Measurements from ENCODE around the gene KCNQ2.

The KCNQ2 gene

GRCh38 chr20:63403403-63404105 lies 68.9 kb downstream of the KCNQ2 start:
- DNase-seq, result no peak

- DNase-seq, result no peak
Measured at GRCh38 chr20:63402860-63403220, 69.6 kb downstream of the KCNQ2 start.

GRCh38 chr20:63402181-63402859 lies 70.1 kb downstream of the KCNQ2 start:
- no peak for DNase-seq

GRCh38 chr20:63401384-63402110 lies 70.9 kb downstream of the KCNQ2 start:
- no peak for DNase-seq

DNA sequence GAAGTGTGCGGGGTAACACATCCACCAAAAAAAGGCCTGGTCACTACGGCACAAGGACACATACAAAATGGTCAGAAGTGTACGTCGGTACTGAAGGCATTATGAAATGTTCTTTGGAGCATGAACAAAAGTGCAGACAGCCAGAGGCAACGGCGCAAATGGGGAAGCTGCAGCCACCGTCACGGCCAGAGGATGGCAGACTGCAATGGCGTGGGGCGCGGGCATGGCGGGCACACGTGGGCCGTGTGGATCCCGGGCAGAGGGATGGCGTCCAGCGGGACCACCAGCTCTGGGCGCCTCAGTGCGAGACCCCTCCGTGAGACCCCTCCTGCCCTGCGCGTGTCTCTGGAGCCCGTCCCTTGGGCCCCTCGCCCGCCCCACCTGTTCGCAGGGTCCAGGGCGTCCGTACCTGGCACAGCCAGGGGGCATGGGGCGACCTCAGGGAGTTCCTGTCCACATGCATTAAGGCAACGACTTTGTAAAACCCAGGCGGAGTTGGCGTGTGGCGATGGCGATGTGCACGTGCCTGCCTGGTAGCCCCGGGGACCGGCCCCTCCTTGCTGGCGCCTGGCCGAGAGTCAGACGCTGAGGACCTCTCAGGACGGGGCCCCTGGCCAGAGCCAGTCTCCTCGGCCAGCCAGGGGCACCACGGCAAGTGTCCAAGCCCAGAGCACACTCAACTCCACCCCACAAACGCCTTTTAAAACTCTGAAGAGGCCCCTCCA lies 71.8 kb downstream of the KCNQ2 start:
- DNase-seq, result no peak

DNA sequence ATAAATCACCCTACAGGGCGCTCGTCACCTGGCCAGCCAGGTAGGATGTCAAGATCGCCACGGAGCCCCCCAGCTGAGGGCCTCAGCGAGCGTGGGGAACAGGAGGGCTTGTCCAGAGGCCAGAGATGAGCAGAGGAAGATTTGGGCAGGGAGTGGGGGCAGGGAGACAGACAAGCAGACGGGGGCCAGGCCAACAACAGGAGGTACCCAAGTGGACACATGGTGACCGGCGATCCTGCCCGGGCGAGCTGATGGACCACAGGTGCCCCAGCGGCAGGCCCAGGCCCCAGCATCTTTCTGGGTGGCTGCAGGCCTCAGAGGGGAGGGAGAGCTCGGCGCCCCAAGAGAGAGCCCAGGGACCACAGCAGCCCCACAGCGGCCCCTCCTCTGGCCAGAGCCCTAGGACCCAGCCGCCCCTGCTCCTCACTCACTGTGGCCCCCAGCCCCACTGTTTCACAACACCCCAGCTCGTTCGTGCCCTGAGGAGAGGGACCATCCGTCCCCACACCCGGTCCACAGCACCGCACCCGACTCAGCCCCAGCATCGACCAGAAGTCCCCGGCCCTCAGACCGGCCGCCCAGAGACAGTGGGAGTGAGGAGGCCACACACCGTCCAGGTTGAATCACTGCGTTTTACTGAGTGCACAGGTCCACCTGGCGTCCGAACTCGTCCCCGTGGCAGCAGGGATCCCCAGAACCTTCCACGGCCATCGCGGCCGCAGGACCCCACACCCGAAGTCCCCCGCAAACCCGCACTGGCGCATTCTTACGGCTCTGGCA lies 72.7 kb downstream of the KCNQ2 start:
- no peak for DNase-seq

DNA sequence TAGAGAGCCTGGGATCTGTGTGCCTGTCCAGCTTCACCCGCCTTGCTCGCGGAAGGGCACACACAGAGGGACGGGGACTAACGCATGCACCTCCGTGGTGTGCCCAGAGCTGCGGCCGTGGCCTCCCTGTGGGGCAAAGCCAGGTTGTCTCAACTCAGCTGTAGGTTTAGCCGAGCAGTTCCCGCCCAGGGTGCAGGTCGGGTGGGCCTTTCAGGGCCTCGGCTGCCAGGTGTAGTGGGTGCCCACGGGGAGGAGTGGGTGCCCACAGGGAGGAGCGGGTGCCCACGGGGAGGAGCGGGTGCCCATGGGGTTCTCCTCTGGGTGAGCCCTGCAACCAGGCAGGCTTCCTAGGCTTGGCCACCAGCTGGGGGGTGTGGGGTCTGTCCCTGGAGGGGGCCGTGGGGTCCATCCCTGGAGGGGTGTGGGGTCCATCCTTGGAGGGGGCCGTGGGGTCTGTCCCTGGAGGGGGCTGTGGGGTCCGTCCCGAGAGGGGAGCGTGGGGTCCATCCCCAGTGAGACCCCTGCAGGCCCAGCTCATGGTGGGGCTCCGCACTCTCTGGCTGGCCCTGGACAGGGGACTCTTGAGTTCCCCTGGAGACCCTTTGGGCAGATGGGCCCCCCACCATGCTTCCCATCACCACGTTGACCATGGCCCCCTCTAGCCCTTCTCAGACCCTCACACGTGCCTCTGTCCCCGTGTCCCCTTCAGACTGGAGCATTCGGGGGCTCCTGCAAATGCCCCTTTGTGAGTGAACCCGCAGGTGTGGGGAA lies 73.5 kb downstream of the KCNQ2 start:
- DNase-seq, result no peak

GRCh38 chr20:63397946-63398450 lies 74.5 kb downstream of the KCNQ2 start:
- DNase-seq, result no peak

DNA sequence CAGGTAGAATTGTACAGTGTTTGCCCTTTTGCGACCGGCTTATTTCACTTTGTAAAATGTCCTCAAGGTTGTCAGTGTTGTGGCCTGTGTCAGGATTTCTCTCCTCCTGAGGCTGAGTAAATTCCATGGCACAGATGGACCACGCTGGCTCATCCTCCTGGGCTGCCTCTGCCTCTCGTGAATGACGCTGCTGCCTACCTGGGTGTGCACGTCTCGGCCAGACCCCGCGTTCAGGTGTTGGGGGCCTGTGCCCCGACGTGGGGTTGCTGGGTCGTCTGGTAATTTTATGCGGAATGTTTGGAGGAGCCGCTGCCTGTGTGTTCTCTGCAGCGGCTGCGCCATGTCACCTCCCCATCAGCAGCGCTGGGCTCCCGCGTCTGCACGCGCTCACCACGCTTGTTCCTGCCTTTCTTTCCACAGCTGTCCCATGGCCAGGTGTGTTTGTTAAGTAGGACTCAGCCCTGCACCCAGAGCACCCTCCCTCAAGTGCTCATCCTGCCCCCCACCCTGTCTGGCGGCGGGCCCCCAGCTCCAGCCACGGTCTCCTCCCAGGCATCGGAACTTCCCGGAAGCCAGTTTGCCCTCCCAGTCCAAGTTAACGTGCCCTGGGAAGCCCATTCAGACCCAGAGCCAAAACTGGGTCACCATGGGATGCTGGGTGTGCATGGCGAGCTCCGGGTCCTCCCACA lies 75.2 kb downstream of the KCNQ2 start:
- DNase-seq, result no peak

DNA sequence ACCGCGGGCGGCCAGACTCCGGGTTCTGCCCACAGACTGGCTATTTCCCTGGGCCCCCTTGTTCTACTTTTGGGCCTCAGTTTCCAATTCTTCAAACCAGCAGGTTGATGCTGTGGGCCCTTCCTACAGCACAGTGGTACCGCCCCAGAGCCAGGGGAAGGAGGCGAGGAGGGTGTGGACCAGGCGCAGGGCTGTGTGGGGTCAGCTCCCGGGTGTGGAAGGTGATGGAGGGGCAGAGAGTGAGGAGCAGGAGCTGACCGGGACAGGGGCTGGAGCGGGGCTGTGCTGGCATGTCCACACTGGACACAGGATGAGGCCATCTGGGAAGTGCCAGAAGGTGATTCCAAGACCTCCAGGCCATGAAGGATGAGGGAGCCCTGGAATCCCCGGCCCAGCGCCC lies 76.2 kb downstream of the KCNQ2 start:
- DNase-seq, result no peak

DNA sequence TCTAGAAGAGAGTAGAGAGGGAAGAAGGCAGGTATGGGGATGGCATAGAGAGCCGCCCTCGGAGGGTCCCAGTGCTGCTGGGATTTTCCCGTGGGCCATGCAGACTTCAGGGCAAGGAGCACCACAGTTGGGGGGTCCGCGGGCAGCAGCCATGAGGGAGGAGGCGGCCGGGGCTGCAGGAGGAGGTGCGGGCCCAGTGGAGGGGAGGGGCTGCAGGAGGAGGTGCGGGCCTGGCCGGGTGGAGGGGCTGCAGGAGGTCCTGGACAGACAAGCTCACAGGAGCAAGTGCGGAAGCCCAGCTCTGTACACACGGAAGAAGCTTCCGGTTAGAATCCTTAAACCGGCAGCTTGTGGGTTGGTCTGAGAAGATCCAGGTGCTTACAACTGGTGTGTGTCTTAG lies 76.7 kb downstream of the KCNQ2 start:
- no peak for DNase-seq

- DNase-seq, result no peak
Measured at GRCh38 chr20:63394920-63395455, 77.5 kb downstream of the KCNQ2 start.

- DNase-seq, result no peak
Measured at GRCh38 chr20:63394069-63394919, 78.2 kb downstream of the KCNQ2 start.

GRCh38 chr20:63393566-63393965 lies 78.9 kb downstream of the KCNQ2 start:
- DNase-seq, result no peak

DNA sequence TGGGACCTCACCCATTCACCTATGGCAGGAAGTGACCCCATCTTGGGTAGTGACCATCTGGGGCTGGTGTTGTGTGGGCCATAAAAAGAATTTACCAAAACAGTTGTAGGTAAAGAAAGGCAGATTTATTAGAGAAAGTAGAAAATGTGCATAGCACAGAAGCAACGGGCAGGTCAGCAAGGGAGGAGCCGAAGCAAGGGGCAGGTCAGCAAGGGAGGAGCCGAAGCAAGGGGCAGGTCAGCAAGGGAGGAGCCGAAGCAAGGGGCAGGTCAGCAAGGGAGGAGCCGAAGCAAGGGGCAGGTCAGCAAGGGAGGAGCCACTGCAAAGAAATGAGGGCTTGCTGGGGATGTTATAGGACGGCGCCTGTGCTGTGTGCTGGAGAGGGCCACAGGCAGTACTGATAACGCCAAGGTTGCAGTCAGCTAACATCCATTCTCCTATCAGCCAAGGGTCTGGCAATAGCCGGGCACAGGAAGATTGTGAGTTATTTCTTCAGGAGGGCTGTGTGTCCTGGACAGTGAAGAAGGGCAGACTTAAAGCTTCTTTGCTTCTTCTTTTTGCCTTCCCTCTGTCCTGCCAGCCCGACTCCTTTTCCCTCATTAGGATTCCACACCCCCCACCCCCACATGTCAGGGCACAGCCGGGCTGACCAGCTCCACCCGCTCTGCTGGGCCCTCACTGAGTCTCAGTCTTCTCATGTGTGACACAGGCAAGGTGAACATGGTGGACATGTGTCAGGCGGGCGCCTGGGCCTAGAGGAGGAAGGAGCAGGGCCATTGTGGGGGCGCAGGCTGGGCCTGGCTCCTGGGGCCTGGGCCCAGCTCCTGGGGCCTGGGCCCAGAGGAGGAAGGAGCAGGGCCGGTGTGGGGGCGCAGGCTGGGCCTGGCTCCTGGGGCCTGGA lies 79.7 kb downstream of the KCNQ2 start:
- DNase-seq, result no peak

DNA sequence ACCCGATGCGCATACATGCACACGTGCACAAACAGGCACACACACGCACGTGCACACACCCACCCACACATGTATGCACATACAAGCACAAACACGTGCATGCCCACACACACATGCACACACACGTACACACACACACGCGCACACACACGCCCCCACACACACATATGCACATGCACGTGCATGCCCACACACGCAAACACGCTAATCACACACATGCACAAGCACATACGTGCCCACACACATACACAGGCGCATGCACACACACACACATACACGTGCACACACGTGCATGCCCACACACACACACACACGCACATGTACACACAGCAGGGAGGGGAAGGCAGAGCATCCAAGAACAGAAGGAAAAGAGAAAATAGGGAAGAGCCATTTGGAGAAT lies 84.5 kb downstream of the KCNQ2 start:
- no peak for DNase-seq

DNA sequence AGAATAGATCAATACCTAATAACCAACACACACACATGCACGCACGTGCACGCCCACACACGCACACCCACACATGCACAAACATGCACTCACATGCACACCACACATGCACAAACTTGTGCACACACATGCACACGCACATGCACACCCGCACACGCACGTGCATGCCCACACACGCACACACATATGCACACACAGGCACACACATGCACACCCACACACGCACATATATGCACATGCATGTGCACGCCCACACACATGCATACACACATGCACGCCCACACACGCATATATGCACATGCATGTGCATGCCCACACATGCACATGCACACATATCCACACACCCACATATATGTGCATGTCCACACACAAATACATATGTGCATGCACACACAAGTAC lies 85.1 kb downstream of the KCNQ2 start:
- DNase-seq, result no peak

- no peak for DNase-seq
Measured at GRCh38 chr20:63386491-63386890, 86.0 kb downstream of the KCNQ2 start.
